ENCODE results near the gene TRIM41.

TRIM41 gene

GRCh38 chr5:181187500-181188213, 35.4 kb upstream of the TRIM41 start:
- TF ChIP-seq REST (IDR thresholded peaks at IDR 0.05; ENCODE audit: insufficient read depth in 1 of 2, low read depth in 2 of 2, low read length in 2 of 2) (0 out of 4 replicates have a peak, but pooled peaks of 1 of the 2 experiments have one; percentile 34), POLR2AphosphoS5 (IDR thresholded peaks at IDR 0.05; ENCODE audit: low read depth, low read length) (no peak)

GRCh38 chr5:181188700-181189362, 34.2 kb upstream of the TRIM41 start:
- TF ChIP-seq TAF1 (IDR thresholded peaks at IDR 0.05; ENCODE audit: borderline replicate concordance, insufficient read depth, low read length) (no peak), POLR2AphosphoS5 (IDR thresholded peaks at IDR 0.05; ENCODE audit: low read depth, low read length) (no peak), REST (IDR thresholded peaks at IDR 0.05; ENCODE audit: insufficient read depth in 1 of 2, low read depth in 2 of 2, low read length in 2 of 2) (no peak), SIN3A (IDR thresholded peaks at IDR 0.05; ENCODE audit: borderline replicate concordance, insufficient read depth, low read length) (no peak), FOXP2 (optimal IDR thresholded peaks at IDR 0.05; ENCODE audit: borderline replicate concordance, extremely low read depth, extremely low read length, insufficient read depth) (no peak)

- no peak for TF ChIP-seq TAF1 (IDR thresholded peaks at IDR 0.05; ENCODE audit: borderline replicate concordance, insufficient read depth, low read length)
- no peak for TF ChIP-seq REST (IDR thresholded peaks at IDR 0.05; ENCODE audit: insufficient read depth in 1 of 2, low read depth in 2 of 2, low read length in 2 of 2)
- no peak for TF ChIP-seq SIN3A (IDR thresholded peaks at IDR 0.05; ENCODE audit: borderline replicate concordance, insufficient read depth, low read length)
- TF ChIP-seq POLR2AphosphoS5 (IDR thresholded peaks at IDR 0.05; ENCODE audit: low read depth, low read length): no peak
- no peak for TF ChIP-seq FOXP2 (optimal IDR thresholded peaks at IDR 0.05; ENCODE audit: borderline replicate concordance, extremely low read depth, extremely low read length, insufficient read depth)
Observed at GRCh38 chr5:181189363-181189961, 33.6 kb upstream of the TRIM41 start.

- no peak for TF ChIP-seq POLR2AphosphoS5 (IDR thresholded peaks at IDR 0.05; ENCODE audit: low read depth, low read length)
- TF ChIP-seq SIN3A (IDR thresholded peaks at IDR 0.05; ENCODE audit: borderline replicate concordance, insufficient read depth, low read length): no peak
- TF ChIP-seq REST (IDR thresholded peaks at IDR 0.05; ENCODE audit: insufficient read depth in 1 of 2, low read depth in 2 of 2, low read length in 2 of 2): no peak
- TF ChIP-seq FOXP2 (optimal IDR thresholded peaks at IDR 0.05; ENCODE audit: borderline replicate concordance, extremely low read depth, extremely low read length, insufficient read depth): no peak
- TF ChIP-seq TAF1 (IDR thresholded peaks at IDR 0.05; ENCODE audit: borderline replicate concordance, insufficient read depth, low read length): no peak
Observed at GRCh38 chr5:181189962-181190710, 32.9 kb upstream of the TRIM41 start.
